GM23248 (cell line): Measurements from ENCODE around the gene PTPRA. TPM values are rescaled to one million over a fixed set of nuclear protein-coding genes. Genes with fewer than 3 reads are reported as not detected.

Source experiments
- DNase-seq: peaks from one replicate; pipeline ENCODE4 v3.0.0-alpha.2; 2015
- H2AFZ ChIP-seq: fragments of 200-600 bp; sonication (generic); 2 replicates; pipeline ENCODE4 v1.6.1; 2016; ENCODE audit warnings: antibody characterized with exemption
- H3F3A ChIP-seq: fragments of 200-600 bp; sonication (generic); 2 replicates; pipeline ENCODE4 v1.6.1; 2016; ENCODE audit warnings: mild to moderate bottlenecking, antibody characterized with exemption, mixed run types; ENCODE audit not compliant: insufficient read depth
- H3K27ac ChIP-seq: fragments of 200-600 bp; sonication (generic); 2 replicates; pipeline ENCODE4 v1.5.1; 2016; ENCODE audit warnings: mild to moderate bottlenecking
- H3K27me3 ChIP-seq: fragments of 200-600 bp; sonication (generic); replicated peaks from 2 replicates; pipeline ENCODE4 v1.6.1; 2016; ENCODE audit warnings: mild to moderate bottlenecking; ENCODE audit not compliant: insufficient read depth
- H3K36me3 ChIP-seq: fragments of 200-600 bp; sonication (generic); 2 replicates; pipeline ENCODE4 v1.6.1; 2016; ENCODE audit warnings: low read depth, mild to moderate bottlenecking
- H3K4me1 ChIP-seq: fragments of 200-600 bp; sonication (generic); 2 replicates; pipeline ENCODE4 v1.6.1; 2016; ENCODE audit warnings: mild to moderate bottlenecking; ENCODE audit not compliant: insufficient read depth
- H3K4me2 ChIP-seq: fragments of 200-600 bp; sonication (generic); one replicate; pipeline ENCODE4 v1.6.1; 2016; ENCODE audit warnings: mild to moderate bottlenecking; ENCODE audit not compliant: unreplicated experiment
- H3K4me3 ChIP-seq: fragments of 200-600 bp; sonication (generic); 2 replicates; pipeline ENCODE4 v1.5.1; 2016; ENCODE audit warnings: mild to moderate bottlenecking
- H3K79me2 ChIP-seq: fragments of 200-600 bp; sonication (generic); 2 replicates; pipeline ENCODE4 v1.6.1; 2016; ENCODE audit warnings: mild to moderate bottlenecking; ENCODE audit not compliant: insufficient read depth
- H3K9ac ChIP-seq: fragments of 200-600 bp; sonication (generic); 2 replicates; pipeline ENCODE4 v1.6.1; 2016; ENCODE audit warnings: mild to moderate bottlenecking
- H3K9me2 ChIP-seq: fragments of 200-600 bp; sonication (generic); 2 replicates; pipeline ENCODE4 v1.6.1; 2016; ENCODE audit warnings: mixed run types, mild to moderate bottlenecking, moderate library complexity; ENCODE audit not compliant: insufficient read depth
- H3K9me3 ChIP-seq: fragments of 200-600 bp; sonication (generic); one replicate; pipeline ENCODE4 v1.6.1; 2017; ENCODE audit warnings: low read depth
- H4K20me1 ChIP-seq: fragments of 200-600 bp; sonication (generic); 2 replicates; pipeline ENCODE4 v1.6.0; 2016; ENCODE audit not compliant: insufficient read depth
- EZH2 ChIP-seq: fragments of 200-600 bp; sonication (generic); IDR thresholded peaks from 2 replicates; pipeline ENCODE4 v1.6.1; 2018; ENCODE audit warnings: antibody characterized with exemption, mild to moderate bottlenecking; ENCODE audit not compliant: insufficient read depth, poor library complexity, severe bottlenecking
- EZH2phosphoT487 ChIP-seq: fragments of 200-600 bp; sonication (generic); IDR thresholded peaks from 2 replicates; pipeline ENCODE4 v1.6.1; 2018; ENCODE audit warnings: antibody characterized with exemption, moderate library complexity, mild to moderate bottlenecking, low read depth; ENCODE audit not compliant: insufficient read depth
- WGBS, 2 experiments: methylation state at CpG; one replicate each; pipeline ENCODE4 v1.1.6; 2015 to 2017; ENCODE audit warnings: low lambda C conversion rate in 2 of 2, low coverage in 1 of 2; ENCODE audit errors: missing lambda C conversion rate in 2 of 2; 5-methylcytosine and 5-hydroxymethylcytosine counted together
- in situ Hi-C: fragments of 300-500 bp; cut with MboI; formaldehyde crosslinking; loops from 2 replicates; pipeline ENCODE4 v1.15.0; 2020
- polyA plus RNA-seq: library from polyadenylated mRNA; unstranded; fragments of >200 nt; fragmentation: Nextera tagmentation; extraction: Ambion mirVana; gene quantifications from 2 replicates; pipeline ENCODE4 v1.2.1, GENCODE V29; 2016
- total RNA-seq: library from RNA; depleted of rRNA; stranded (reverse); fragments of >200 nt; shearing (Covaris generic); gene quantifications from 2 replicates; pipeline ENCODE4 v1.2.3, GENCODE V29; 2014

The PTPRA gene
- total and polyA plus RNA-seq, 2 experiments from 2014 or later: 37.4 to 50.8 TPM

GRCh38 chr20:2871661-2872458 lies 1.4 kb upstream of the PTPRA start:
- no peaks in the 10 kb centered on the region for H3K9me2 ChIP-seq
- H3K4me1 ChIP-seq: peaks cover 14% of the 10 kb centered on the region
- peak overlapping the region; percentile 86 for H3K9ac ChIP-seq
- H3K9me3 ChIP-seq: no peaks in the 10 kb centered on the region
- peaks cover 33% of the 10 kb centered on the region for H3K79me2 ChIP-seq
- H3K4me3 ChIP-seq: peak overlapping the region; percentile 88
- H3K4me2 ChIP-seq: peak overlapping the region; percentile 79
- no peak overlapping the region for H3K27ac ChIP-seq
- no peaks in the 10 kb centered on the region for H3K27me3 ChIP-seq
- no peaks in the 10 kb centered on the region for H4K20me1 ChIP-seq
- H3F3A ChIP-seq: peaks cover 26% of the 10 kb centered on the region
- no peak for DNase-seq
- 27 to 33% methylated on average over 28 to 32 of the region's 34 CpGs for WGBS, 2 experiments
- in situ Hi-C loops: no loop called here
- H3K36me3 ChIP-seq: no peaks in the 10 kb centered on the region
- no peak for TF ChIP-seq EZH2phosphoT487
- TF ChIP-seq EZH2: no peak
- peak overlapping the region; percentile 80 for H2AFZ ChIP-seq

- peak overlapping the region; percentile 86 for H3K9ac ChIP-seq
- in situ Hi-C loops: no loop called here
- H3K27ac ChIP-seq: no peak overlapping the region
Observed at GRCh38 chr20:2872459-2873009, 747 bp upstream of the PTPRA start.

GRCh38 chr20:2873747-2874041 lies 413 bp downstream of the PTPRA start:
- Histone ChIP-seq H3K27ac (peak overlapping the region; percentile 16; the same call in 1 of the 2 replicates), H4K20me1 (no peaks in the 10 kb centered on the region), H3F3A (peaks cover 34% of the 10 kb centered on the region), H3K27me3 (no peaks in the 10 kb centered on the region), H3K9ac (peak overlapping the region; percentile 86), H3K9me3 (no peaks in the 10 kb centered on the region), H3K9me2 (no peaks in the 10 kb centered on the region), H3K4me2 (peak overlapping the region; percentile 84), H3K4me1 (peaks cover 16% of the 10 kb centered on the region), H2AFZ (peak overlapping the region; percentile 80), H3K4me3 (peak overlapping the region; percentile 88), H3K36me3 (no peaks in the 10 kb centered on the region), H3K79me2 (peaks cover 51% of the 10 kb centered on the region)
- 1% methylated on average over 15 to 29 of the region's 29 CpGs for WGBS, 2 experiments
- TF ChIP-seq EZH2: no peak
- TF ChIP-seq EZH2phosphoT487: no peak
- DNase-seq: peak; percentile 80
- in situ Hi-C loops: no loop called here

More at GRCh38 chr20:2872459-2873009, 747 bp upstream of the PTPRA start:
- Histone ChIP-seq H3F3A (peaks cover 26% of the 10 kb centered on the region), H3K9me2 (no peaks in the 10 kb centered on the region), H3K36me3 (no peaks in the 10 kb centered on the region), H3K79me2 (peaks cover 40% of the 10 kb centered on the region), H4K20me1 (no peaks in the 10 kb centered on the region), H3K4me1 (peaks cover 14% of the 10 kb centered on the region), H3K9me3 (no peaks in the 10 kb centered on the region), H3K4me3 (peak overlapping the region; percentile 88), H3K4me2 (peak overlapping the region; percentile 79), H3K27me3 (no peaks in the 10 kb centered on the region), H2AFZ (peak overlapping the region; percentile 80)
- no peak for TF ChIP-seq EZH2phosphoT487
- no peak for TF ChIP-seq EZH2
- DNase-seq: peak; percentile 76
- 2 to 3% methylated on average over 46 to 47 of the region's 49 CpGs for WGBS, 2 experiments

- TF ChIP-seq EZH2phosphoT487: no peak
- TF ChIP-seq EZH2: no peak
- Histone ChIP-seq H3K27ac (no peak overlapping the region), H3K4me1 (peaks cover 22% of the 10 kb centered on the region), H4K20me1 (no peaks in the 10 kb centered on the region), H3K9ac (peak overlapping the region; percentile 86), H3F3A (peaks cover 32% of the 10 kb centered on the region), H3K4me3 (peak overlapping the region; percentile 88), H3K9me3 (no peaks in the 10 kb centered on the region), H3K36me3 (no peaks in the 10 kb centered on the region), H3K9me2 (no peaks in the 10 kb centered on the region), H3K4me2 (peak overlapping the region; percentile 84), H3K27me3 (no peaks in the 10 kb centered on the region), H2AFZ (peak overlapping the region; percentile 80; the same call in 1 of the 2 replicates), H3K79me2 (peaks cover 52% of the 10 kb centered on the region)
- in situ Hi-C loops: no loop called here
- WGBS, 2 experiments: 14 to 15% methylated on average over 7 of the region's 7 CpGs
- DNase-seq: peak; percentile 51
Observed at GRCh38 chr20:2874456-2874855, 1.2 kb downstream of the PTPRA start.
